Coronary artery (tissue), 2 donors: ENCODE measurements around the gene RANBP3.

Experiments used
- DNase-seq: peaks from one replicate; pipeline ENCODE4 v3.0.0-alpha.2; 2017; ENCODE audit warnings: low spot score
- H3K27ac ChIP-seq, 2 donors: fragments of 200-600 bp; sonication (generic); one replicate each; pipeline ENCODE4 v1.5.1; 2016 to 2019
- H3K4me3 ChIP-seq: fragments of 200-600 bp; sonication (generic); 2 replicates; pipeline ENCODE4 v1.5.1; 2016; ENCODE audit warnings: mild to moderate bottlenecking, moderate library complexity
- TF ChIP-seq, protein P1 (sequence below): fragments of 200-600 bp; sonication (generic); IDR thresholded peaks from one replicate; pipeline ENCODE4 v1.5.1; 2019; ENCODE audit warnings: antibody characterized with exemption

RANBP3 gene

GRCh38 chr19:5959260-5960004 is 18.5 kb downstream of the RANBP3 start:
- Histone ChIP-seq H3K27ac (peak overlapping the region in 1 of 2 donors; percentile 76), H3K4me3 (no peak overlapping the region)
- DNase-seq: no peak
- TF ChIP-seq, protein P1, sequence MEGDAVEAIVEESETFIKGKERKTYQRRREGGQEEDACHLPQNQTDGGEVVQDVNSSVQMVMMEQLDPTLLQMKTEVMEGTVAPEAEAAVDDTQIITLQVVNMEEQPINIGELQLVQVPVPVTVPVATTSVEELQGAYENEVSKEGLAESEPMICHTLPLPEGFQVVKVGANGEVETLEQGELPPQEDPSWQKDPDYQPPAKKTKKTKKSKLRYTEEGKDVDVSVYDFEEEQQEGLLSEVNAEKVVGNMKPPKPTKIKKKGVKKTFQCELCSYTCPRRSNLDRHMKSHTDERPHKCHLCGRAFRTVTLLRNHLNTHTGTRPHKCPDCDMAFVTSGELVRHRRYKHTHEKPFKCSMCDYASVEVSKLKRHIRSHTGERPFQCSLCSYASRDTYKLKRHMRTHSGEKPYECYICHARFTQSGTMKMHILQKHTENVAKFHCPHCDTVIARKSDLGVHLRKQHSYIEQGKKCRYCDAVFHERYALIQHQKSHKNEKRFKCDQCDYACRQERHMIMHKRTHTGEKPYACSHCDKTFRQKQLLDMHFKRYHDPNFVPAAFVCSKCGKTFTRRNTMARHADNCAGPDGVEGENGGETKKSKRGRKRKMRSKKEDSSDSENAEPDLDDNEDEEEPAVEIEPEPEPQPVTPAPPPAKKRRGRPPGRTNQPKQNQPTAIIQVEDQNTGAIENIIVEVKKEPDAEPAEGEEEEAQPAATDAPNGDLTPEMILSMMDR: no peak

DNA sequence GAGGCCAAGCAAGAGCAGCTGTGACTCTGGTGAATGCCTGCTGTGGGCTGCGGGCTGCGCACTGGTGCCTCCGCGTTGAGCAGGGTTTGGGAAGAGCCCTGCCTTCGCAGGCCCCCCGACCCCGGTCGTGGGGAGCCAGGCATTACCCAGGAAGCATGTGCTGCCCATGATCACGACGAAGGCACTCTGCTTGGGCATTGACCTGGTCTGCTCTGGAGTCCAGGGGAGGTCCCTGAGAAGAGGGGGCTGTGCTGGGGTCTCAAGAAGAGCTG is 19.2 kb downstream of the RANBP3 start:
- no peak overlapping the region for H3K27ac ChIP-seq
- H3K4me3 ChIP-seq: no peak overlapping the region
- TF ChIP-seq, protein P1: no peak
- DNase-seq: no peak

- Histone ChIP-seq H3K4me3 (no peak overlapping the region), H3K27ac (no peak overlapping the region)
- TF ChIP-seq, protein P1: no peak
- DNase-seq: no peak
These were observed 19.7 kb downstream of the RANBP3 start for GRCh38 chr19:5958074-5958850.

GRCh38 chr19:5957170-5957569 is 20.8 kb downstream of the RANBP3 start:
- DNase-seq: no peak
- Histone ChIP-seq H3K4me3 (no peak overlapping the region), H3K27ac (no peak overlapping the region)
- TF ChIP-seq, protein P1: no peak

GRCh38 chr19:5956728-5957127 is 21.2 kb downstream of the RANBP3 start:
- Histone ChIP-seq H3K27ac (no peak overlapping the region), H3K4me3 (no peak overlapping the region)
- DNase-seq: no peak
- TF ChIP-seq, protein P1: no peak

- TF ChIP-seq, protein P1: no peak
- Histone ChIP-seq H3K4me3 (no peak overlapping the region), H3K27ac (no peak overlapping the region)
- no peak for DNase-seq
These were observed 21.6 kb downstream of the RANBP3 start for GRCh38 chr19:5956323-5956722.

DNA sequence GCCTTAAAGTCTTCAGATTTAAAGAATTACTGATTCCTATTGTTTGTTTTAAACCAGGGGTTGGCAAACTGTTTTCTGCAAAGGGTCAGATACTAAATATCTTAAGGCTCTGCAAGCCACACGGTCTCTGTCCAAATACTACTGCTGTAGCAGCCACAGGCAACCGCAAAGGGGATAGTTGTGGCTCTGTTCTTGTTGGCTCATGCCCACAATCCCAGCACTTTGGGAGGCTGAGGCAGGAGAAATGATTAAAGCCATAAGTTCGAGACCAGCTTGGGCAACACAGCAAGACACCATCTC is 22.4 kb downstream of the RANBP3 start:
- H3K4me3 ChIP-seq: no peak overlapping the region
- TF ChIP-seq, protein P1: no peak
- DNase-seq: no peak
- H3K27ac ChIP-seq: peak overlapping the region; percentile 29 to 75
